Stimulated activated CD4-positive, alpha-beta T cell treated with anti-CD3 and anti-CD28 coated beads, Interleukin-2, amount 100 ng/mL, for 24 hours (primary cell): ENCODE results near the gene SUPT20HL2.
"Not testable (repeated sequence)": the region's sequence is repeated elsewhere in the genome, so short reads cannot be mapped to it uniquely, and the experiment has no call there.

ENCODE experiments used
- DNase-seq, 2 donors: peaks; one replicate each; pipeline ENCODE4 v3.0.0-alpha.2; 2020

SUPT20HL2 gene

GRCh38 chrX:24308803-24309202, 5.1 kb downstream of the SUPT20HL2 start:
- DNase-seq = not testable (repeated sequence)

- no peak for DNase-seq
Observed at GRCh38 chrX:24306440-24306839, 7.4 kb downstream of the SUPT20HL2 start.

GRCh38 chrX:24305905-24306304, 8.0 kb downstream of the SUPT20HL2 start:
- no peak for DNase-seq

GRCh38 chrX:24301806-24302205, 12.1 kb downstream of the SUPT20HL2 start:
- no peak for DNase-seq

GRCh38 chrX:24301060-24301459, 12.8 kb downstream of the SUPT20HL2 start:
- DNase-seq = no peak

- DNase-seq = no peak
Observed at GRCh38 chrX:24298191-24298590, 15.7 kb downstream of the SUPT20HL2 start.

GRCh38 chrX:24294619-24295018, 19.2 kb downstream of the SUPT20HL2 start:
- peak; percentile 20 to 48 for DNase-seq

- no peak for DNase-seq
Observed at GRCh38 chrX:24293412-24293811, 20.5 kb downstream of the SUPT20HL2 start.

- no peak for DNase-seq
Observed at GRCh38 chrX:24292353-24292752, 21.5 kb downstream of the SUPT20HL2 start.

- DNase-seq = no peak
Observed at GRCh38 chrX:24285082-24285481, 28.8 kb downstream of the SUPT20HL2 start.

GRCh38 chrX:24283127-24283794, 30.6 kb downstream of the SUPT20HL2 start:
- no peak for DNase-seq

GRCh38 chrX:24282381-24283126, 31.3 kb downstream of the SUPT20HL2 start:
- no peak for DNase-seq

- DNase-seq = no peak
Observed at GRCh38 chrX:24277405-24277804, 36.5 kb downstream of the SUPT20HL2 start.

GRCh38 chrX:24276015-24276414, 37.9 kb downstream of the SUPT20HL2 start:
- DNase-seq = no peak

GRCh38 chrX:24271262-24271661, 42.6 kb downstream of the SUPT20HL2 start:
- no peak for DNase-seq

- DNase-seq = no peak
Observed at GRCh38 chrX:24268786-24269185, 45.1 kb downstream of the SUPT20HL2 start.

- no peak for DNase-seq
Observed at GRCh38 chrX:24266996-24267395, 46.9 kb downstream of the SUPT20HL2 start.

- no peak for DNase-seq
Observed at GRCh38 chrX:24264383-24264782, 49.5 kb downstream of the SUPT20HL2 start.

GRCh38 chrX:24262309-24262708, 51.6 kb downstream of the SUPT20HL2 start:
- no peak for DNase-seq
